Measurements from ENCODE around the gene FOXP2.
A peak's percentile ranks its signal among the peaks of the same experiment; 100 is the strongest.

FOXP2 gene

DNA sequence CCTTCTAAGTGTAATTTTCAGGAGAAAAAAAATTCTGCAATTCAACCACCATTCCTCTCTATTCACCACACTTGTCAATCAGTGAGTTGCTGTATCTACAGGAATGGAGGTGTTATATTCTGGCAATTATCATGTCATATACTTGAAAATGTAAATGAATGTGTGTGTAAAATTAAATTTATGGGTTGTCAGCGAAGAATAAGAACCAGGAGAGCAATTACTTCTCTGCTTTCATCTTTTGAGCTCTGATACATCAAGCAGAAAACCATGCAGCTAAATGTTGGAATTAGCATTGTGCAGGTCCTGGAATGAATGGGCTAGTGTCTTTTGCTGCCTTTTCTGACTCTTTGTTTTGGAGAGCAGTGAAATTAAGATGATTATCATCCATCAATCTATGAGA, 207.6 kb downstream of the FOXP2 start (continued):
- TF ChIP-seq ZNF202 (tag by site-specific recombination; IDR thresholded peaks at IDR 0.05; ENCODE audit: borderline replicate concordance) (no peak), ZNF561 (tag by site-specific recombination; IDR thresholded peaks at IDR 0.05; ENCODE audit: borderline replicate concordance) (no peak), ZNF792 (tag by site-specific recombination; IDR thresholded peaks at IDR 0.05) (no peak), ZNF10 (tag by site-specific recombination; IDR thresholded peaks at IDR 0.05) (no peak), ZNF24 (tag by site-specific recombination; IDR thresholded peaks at IDR 0.05) (no peak), ZNF174 (tag by site-specific recombination; IDR thresholded peaks at IDR 0.05) (no peak), ZBTB20 (tag by site-specific recombination; IDR thresholded peaks at IDR 0.05) (no peak), ZNF433 (tag by site-specific recombination; IDR thresholded peaks at IDR 0.05; ENCODE audit: low read depth) (no peak), ZNF560 (tag by site-specific recombination; IDR thresholded peaks at IDR 0.05; ENCODE audit: borderline replicate concordance) (no peak), ZNF391 (tag by site-specific recombination; IDR thresholded peaks at IDR 0.05; ENCODE audit: borderline replicate concordance, low read depth) (no peak), ZNF521 (tag by site-specific recombination; IDR thresholded peaks at IDR 0.05) (no peak), ZEB2 (tag by site-specific recombination; IDR thresholded peaks at IDR 0.05) (no peak), ZNF555 (tag by site-specific recombination; conservative IDR thresholded peaks at IDR 0.05) (no peak), ZNF548 (tag by site-specific recombination; IDR thresholded peaks at IDR 0.05) (no peak), ZNF354C (tag by site-specific recombination; IDR thresholded peaks at IDR 0.05; ENCODE audit: borderline replicate concordance, low read depth) (no peak), ZNF37A (tag by site-specific recombination; IDR thresholded peaks at IDR 0.05) (no peak), ZNF16 (tag by site-specific recombination; IDR thresholded peaks at IDR 0.05; ENCODE audit: low read depth) (no peak)
- TF ChIP-seq, protein P1, sequence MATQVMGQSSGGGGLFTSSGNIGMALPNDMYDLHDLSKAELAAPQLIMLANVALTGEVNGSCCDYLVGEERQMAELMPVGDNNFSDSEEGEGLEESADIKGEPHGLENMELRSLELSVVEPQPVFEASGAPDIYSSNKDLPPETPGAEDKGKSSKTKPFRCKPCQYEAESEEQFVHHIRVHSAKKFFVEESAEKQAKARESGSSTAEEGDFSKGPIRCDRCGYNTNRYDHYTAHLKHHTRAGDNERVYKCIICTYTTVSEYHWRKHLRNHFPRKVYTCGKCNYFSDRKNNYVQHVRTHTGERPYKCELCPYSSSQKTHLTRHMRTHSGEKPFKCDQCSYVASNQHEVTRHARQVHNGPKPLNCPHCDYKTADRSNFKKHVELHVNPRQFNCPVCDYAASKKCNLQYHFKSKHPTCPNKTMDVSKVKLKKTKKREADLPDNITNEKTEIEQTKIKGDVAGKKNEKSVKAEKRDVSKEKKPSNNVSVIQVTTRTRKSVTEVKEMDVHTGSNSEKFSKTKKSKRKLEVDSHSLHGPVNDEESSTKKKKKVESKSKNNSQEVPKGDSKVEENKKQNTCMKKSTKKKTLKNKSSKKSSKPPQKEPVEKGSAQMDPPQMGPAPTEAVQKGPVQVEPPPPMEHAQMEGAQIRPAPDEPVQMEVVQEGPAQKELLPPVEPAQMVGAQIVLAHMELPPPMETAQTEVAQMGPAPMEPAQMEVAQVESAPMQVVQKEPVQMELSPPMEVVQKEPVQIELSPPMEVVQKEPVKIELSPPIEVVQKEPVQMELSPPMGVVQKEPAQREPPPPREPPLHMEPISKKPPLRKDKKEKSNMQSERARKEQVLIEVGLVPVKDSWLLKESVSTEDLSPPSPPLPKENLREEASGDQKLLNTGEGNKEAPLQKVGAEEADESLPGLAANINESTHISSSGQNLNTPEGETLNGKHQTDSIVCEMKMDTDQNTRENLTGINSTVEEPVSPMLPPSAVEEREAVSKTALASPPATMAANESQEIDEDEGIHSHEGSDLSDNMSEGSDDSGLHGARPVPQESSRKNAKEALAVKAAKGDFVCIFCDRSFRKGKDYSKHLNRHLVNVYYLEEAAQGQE (tag by site-specific recombination; IDR thresholded peaks at IDR 0.05), result no peak
- TF ChIP-seq, protein P2, sequence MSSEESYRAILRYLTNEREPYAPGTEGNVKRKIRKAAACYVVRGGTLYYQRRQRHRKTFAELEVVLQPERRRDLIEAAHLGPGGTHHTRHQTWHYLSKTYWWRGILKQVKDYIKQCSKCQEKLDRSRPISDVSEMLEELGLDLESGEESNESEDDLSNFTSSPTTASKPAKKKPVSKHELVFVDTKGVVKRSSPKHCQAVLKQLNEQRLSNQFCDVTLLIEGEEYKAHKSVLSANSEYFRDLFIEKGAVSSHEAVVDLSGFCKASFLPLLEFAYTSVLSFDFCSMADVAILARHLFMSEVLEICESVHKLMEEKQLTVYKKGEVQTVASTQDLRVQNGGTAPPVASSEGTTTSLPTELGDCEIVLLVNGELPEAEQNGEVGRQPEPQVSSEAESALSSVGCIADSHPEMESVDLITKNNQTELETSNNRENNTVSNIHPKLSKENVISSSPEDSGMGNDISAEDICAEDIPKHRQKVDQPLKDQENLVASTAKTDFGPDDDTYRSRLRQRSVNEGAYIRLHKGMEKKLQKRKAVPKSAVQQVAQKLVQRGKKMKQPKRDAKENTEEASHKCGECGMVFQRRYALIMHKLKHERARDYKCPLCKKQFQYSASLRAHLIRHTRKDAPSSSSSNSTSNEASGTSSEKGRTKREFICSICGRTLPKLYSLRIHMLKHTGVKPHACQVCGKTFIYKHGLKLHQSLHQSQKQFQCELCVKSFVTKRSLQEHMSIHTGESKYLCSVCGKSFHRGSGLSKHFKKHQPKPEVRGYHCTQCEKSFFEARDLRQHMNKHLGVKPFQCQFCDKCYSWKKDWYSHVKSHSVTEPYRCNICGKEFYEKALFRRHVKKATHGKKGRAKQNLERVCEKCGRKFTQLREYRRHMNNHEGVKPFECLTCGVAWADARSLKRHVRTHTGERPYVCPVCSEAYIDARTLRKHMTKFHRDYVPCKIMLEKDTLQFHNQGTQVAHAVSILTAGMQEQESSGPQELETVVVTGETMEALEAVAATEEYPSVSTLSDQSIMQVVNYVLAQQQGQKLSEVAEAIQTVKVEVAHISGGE (tag by site-specific recombination; conservative IDR thresholded peaks at IDR 0.05; ENCODE audit: low read depth), result no peak
- TF ChIP-seq, protein P3, sequence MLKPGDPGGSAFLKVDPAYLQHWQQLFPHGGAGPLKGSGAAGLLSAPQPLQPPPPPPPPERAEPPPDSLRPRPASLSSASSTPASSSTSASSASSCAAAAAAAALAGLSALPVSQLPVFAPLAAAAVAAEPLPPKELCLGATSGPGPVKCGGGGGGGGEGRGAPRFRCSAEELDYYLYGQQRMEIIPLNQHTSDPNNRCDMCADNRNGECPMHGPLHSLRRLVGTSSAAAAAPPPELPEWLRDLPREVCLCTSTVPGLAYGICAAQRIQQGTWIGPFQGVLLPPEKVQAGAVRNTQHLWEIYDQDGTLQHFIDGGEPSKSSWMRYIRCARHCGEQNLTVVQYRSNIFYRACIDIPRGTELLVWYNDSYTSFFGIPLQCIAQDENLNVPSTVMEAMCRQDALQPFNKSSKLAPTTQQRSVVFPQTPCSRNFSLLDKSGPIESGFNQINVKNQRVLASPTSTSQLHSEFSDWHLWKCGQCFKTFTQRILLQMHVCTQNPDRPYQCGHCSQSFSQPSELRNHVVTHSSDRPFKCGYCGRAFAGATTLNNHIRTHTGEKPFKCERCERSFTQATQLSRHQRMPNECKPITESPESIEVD (tag by site-specific recombination; IDR thresholded peaks at IDR 0.05), result peak; percentile 65; the same call in 1 of the 2 replicates
- TF ChIP-seq, protein P4, sequence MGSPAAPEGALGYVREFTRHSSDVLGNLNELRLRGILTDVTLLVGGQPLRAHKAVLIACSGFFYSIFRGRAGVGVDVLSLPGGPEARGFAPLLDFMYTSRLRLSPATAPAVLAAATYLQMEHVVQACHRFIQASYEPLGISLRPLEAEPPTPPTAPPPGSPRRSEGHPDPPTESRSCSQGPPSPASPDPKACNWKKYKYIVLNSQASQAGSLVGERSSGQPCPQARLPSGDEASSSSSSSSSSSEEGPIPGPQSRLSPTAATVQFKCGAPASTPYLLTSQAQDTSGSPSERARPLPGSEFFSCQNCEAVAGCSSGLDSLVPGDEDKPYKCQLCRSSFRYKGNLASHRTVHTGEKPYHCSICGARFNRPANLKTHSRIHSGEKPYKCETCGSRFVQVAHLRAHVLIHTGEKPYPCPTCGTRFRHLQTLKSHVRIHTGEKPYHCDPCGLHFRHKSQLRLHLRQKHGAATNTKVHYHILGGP (tag by site-specific recombination; IDR thresholded peaks at IDR 0.05), result no peak
- TF ChIP-seq, protein P5, sequence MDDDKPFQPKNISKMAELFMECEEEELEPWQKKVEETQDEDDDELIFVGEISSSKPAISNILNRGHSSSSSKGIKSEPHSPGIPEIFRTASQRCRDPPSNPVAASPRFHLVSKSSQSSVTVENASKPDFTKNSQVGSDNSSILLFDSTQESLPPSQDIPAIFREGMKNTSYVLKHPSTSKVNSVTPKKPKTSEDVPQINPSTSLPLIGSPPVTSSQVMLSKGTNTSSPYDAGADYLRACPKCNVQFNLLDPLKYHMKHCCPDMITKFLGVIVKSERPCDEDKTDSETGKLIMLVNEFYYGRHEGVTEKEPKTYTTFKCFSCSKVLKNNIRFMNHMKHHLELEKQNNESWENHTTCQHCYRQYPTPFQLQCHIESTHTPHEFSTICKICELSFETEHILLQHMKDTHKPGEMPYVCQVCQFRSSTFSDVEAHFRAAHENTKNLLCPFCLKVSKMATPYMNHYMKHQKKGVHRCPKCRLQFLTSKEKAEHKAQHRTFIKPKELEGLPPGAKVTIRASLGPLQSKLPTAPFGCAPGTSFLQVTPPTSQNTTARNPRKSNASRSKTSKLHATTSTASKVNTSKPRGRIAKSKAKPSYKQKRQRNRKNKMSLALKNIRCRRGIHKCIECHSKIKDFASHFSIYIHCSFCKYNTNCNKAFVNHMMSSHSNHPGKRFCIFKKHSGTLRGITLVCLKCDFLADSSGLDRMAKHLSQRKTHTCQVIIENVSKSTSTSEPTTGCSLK (tag by site-specific recombination; IDR thresholded peaks at IDR 0.05), result no peak

Measured in HEK293 (cell line).